Nephron progenitor cell (in vitro differentiated cells): ENCODE data around the gene ENG.

ENCODE experiments used
- DNase-seq: peaks from one replicate; pipeline ENCODE4 v3.0.0; 2021
- H3K27ac Mint-ChIP-seq: 2 replicates; pipeline ENCODE4 v1.8.0; 2021; ENCODE audit warnings: mild to moderate bottlenecking, moderate library complexity, mixed read lengths
- H3K27me3 Mint-ChIP-seq: 2 replicates; pipeline ENCODE4 v1.8.0; 2021; ENCODE audit warnings: mild to moderate bottlenecking, low read depth, mixed read lengths; ENCODE audit not compliant: poor library complexity
- H3K36me3 Mint-ChIP-seq: 2 replicates; pipeline ENCODE4 v1.8.0; 2021; ENCODE audit warnings: low read depth, mixed read lengths
- H3K4me1 Mint-ChIP-seq: 2 replicates; pipeline ENCODE4 v1.8.0; 2021; ENCODE audit warnings: mixed read lengths
- H3K4me3 Mint-ChIP-seq: 2 replicates; pipeline ENCODE4 v1.8.0; 2021; ENCODE audit warnings: mild to moderate bottlenecking, moderate library complexity, mixed read lengths
- H3K9me3 Mint-ChIP-seq: 2 replicates; pipeline ENCODE4 v1.8.0; 2021; ENCODE audit warnings: mild to moderate bottlenecking, moderate library complexity, mixed read lengths
- TF ChIP-seq, protein P1 (sequence below): fragments of 200-600 bp; sonication (generic); IDR thresholded peaks from 2 replicates; pipeline ENCODE4 v1.5.0; 2021; ENCODE audit warnings: antibody characterized with exemption

The ENG gene

DNA sequence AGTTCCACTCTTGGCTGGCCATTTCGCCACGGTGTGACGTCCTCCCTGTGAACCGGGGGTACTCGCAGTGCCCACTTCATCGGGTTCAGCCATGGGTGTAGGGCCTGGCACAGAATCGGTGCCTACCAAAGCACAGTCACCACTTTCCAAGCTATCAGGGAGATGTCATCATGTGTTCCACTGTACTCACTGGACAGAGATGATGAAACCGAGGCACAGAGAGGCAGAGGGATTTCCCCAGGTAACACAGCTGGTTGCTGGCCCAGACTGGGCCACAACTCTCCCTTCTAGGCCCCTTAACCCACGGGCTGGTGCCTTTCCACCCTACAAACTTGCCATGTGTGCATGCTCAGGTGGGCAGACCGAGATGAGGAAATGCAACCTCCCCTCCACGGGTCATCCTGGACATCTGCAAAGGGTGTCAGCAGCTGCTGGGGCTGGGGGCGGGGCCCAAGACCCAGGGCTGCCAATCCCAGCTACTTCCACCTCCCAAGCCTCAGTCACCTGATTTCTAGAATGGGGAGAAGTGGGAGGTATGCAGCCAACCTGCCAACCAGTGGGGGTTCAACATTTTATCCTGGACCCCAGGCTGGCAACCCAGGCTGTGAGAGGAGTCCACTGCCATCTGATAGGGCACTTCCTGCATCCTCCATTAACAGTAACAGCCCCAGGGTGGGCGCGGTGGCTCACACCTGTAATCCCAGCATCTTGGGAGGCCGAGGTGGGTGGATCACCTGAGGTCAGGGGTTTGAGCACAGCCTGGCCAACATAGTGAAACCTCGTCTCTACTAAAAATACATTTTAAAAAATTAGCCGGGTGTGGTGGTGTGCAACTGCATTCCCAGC lies 75.1 kb downstream of the ENG start:
- H3K27ac Mint-ChIP-seq: no peak overlapping the region
- H3K4me1 Mint-ChIP-seq: peaks cover 44% of the 10 kb centered on the region
- TF ChIP-seq, protein P1, sequence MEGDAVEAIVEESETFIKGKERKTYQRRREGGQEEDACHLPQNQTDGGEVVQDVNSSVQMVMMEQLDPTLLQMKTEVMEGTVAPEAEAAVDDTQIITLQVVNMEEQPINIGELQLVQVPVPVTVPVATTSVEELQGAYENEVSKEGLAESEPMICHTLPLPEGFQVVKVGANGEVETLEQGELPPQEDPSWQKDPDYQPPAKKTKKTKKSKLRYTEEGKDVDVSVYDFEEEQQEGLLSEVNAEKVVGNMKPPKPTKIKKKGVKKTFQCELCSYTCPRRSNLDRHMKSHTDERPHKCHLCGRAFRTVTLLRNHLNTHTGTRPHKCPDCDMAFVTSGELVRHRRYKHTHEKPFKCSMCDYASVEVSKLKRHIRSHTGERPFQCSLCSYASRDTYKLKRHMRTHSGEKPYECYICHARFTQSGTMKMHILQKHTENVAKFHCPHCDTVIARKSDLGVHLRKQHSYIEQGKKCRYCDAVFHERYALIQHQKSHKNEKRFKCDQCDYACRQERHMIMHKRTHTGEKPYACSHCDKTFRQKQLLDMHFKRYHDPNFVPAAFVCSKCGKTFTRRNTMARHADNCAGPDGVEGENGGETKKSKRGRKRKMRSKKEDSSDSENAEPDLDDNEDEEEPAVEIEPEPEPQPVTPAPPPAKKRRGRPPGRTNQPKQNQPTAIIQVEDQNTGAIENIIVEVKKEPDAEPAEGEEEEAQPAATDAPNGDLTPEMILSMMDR: no peak
- no peaks in the 10 kb centered on the region for H3K36me3 Mint-ChIP-seq
- DNase-seq: no peak
- no peaks in the 10 kb centered on the region for H3K9me3 Mint-ChIP-seq
- H3K4me3 Mint-ChIP-seq: no peak overlapping the region
- peaks cover 3% of the 10 kb centered on the region for H3K27me3 Mint-ChIP-seq

DNA sequence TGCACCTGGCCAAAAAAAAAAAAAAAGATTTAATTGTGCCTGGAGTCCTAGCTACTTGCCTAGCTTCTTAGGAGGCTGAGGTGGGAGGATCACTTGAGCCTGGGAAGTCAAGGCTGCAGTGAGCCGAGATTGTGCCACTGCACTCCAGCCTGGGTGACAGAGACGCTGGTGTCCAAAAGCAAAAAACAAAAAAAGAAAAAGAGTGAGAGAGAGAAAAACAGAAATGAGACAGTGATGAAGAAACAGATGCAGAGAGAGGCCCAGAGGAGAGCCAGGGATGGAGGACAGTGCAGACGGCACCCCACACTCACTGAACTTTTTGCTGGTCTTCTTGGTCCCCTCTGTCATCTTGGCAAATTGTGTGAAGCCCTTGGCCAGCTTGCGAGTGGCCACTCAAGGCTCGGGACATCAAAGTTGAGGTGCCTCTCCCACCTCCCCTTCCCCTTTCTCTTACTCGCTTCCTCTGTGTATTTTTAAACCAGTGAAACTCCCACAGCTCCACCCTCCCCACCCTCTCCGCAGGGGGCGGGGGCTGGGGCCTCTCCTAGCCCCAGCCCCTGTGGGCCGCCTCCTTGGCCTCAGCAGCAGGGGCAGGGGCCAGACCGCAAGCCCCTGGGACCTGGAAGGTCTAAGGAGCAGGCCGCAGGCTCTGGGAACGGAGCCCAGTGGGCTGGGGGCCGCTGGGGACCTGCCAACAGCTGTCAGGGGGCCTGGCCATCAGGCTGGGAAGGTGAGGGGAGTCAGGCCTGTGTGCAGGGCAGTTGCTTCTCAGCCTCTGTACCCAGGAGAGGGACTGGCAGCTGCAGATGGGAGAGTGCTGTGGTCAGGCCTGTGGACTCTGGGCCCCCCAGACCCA lies 76.0 kb downstream of the ENG start, which contains the start of gene SH2D3C:
TSS of gene SH2D3C (minus strand) at position 387 of the 856 bp plus-strand sequence. CDS start at position 348, 39 bp downstream.
- Mint-ChIP-seq H3K27ac (peak within 1 kb of the TSS; percentile 85), H3K27me3 (peaks cover 3% of the 10 kb centered on the region), H3K9me3 (no peaks in the 10 kb centered on the region), H3K4me1 (peaks cover 35% of the 10 kb centered on the region), H3K36me3 (no peaks in the 10 kb centered on the region), H3K4me3 (peak within 1 kb of the TSS; percentile 3)
- TF ChIP-seq, protein P1: no peak
- peak; percentile 45 for DNase-seq

DNA sequence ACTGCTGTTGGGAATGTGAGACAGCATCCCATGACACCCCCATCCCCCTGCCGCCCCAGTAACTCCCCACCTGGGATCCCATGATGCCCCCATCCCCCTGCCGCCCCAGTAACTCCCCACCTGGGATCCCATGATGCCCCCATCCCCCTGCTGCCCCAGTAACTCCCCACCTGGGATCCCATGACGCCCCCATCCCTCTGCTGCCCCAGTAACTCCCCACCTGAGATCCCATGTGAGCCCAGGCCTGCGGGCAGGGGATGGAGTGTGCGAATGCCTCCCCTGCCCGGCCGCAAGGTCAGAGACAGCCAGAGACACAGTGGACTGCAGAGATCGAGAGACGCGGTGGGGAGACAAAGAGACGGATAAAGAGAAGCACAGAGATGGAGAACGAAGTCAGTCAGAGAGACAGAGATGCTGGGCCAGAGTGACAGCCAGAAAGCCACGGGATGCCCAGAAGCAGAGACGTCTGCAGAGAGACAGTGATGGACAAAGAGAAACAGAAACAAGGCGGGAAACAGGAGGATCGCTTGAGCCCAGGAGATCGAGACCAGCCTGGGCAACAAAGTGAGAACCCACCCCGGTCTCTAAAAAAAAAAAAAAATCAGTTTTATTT lies 77.0 kb downstream of the ENG start:
- TF ChIP-seq, protein P1: no peak
- no peak for DNase-seq
- H3K4me1 Mint-ChIP-seq: peaks cover 34% of the 10 kb centered on the region
- H3K9me3 Mint-ChIP-seq: no peaks in the 10 kb centered on the region
- H3K36me3 Mint-ChIP-seq: no peaks in the 10 kb centered on the region
- H3K27ac Mint-ChIP-seq: peak overlapping the region; percentile 85
- H3K4me3 Mint-ChIP-seq: no peak overlapping the region
- peaks cover 11% of the 10 kb centered on the region for H3K27me3 Mint-ChIP-seq

DNA sequence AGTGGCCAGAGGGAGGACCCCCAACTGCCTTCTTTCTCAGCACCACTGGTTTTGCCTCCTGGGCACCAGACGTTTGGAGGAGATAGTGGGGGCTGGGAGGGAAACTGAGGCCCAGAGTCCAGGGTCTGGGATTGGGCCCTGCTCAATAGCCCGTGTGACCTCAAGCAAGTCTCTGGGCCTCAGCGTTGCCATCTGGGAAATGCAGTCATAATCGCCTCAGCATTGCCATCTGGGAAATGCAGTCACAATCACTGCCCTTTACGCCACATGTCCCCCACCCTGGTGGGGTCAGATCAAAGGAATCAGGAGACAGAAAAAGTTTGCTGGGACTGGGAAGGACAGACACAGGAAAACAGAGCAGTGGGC lies 77.6 kb downstream of the ENG start:
- peaks cover 11% of the 10 kb centered on the region for H3K27me3 Mint-ChIP-seq
- H3K4me3 Mint-ChIP-seq: no peak overlapping the region
- H3K36me3 Mint-ChIP-seq: no peaks in the 10 kb centered on the region
- H3K4me1 Mint-ChIP-seq: peaks cover 33% of the 10 kb centered on the region
- H3K9me3 Mint-ChIP-seq: no peaks in the 10 kb centered on the region
- DNase-seq: no peak
- H3K27ac Mint-ChIP-seq: no peak overlapping the region
- TF ChIP-seq, protein P1: no peak

DNA sequence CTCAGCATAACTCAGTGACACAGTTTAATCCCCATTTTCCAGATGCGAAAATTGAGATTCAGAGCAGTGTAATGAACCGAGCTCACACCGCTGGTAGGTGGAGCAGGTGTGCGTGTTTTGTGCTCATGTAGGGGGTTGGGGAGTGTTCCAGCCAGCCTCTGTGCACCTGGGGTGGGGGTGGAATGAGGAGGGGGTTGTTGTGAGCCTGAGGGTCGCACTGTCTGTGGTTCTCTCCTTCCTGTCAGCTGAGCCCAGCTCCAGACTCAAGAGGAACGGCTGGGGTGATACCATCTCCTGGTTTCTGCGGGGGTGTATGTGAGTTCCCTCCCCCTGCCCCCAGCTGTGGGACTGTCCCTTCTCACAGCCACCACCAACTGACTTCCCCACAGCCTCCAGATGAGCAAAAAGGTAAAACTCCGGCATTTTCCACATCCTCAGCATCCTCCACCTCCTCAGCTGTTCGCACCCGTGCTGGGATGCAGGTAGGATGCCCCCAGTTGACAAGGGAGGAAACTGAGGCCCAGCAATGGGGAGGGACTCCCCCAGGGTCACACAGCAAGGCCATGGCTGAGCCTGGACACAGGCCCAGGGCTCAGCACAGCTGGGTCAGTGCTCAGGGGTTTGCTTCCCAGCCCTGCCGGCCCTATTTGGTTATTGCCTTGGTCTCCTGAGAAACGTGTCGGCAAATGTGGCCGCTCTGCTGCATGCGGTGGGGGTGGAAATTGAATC lies 78.1 kb downstream of the ENG start:
- TF ChIP-seq, protein P1: no peak
- Mint-ChIP-seq H3K27me3 (peaks cover 11% of the 10 kb centered on the region), H3K4me3 (no peak overlapping the region), H3K27ac (no peak overlapping the region), H3K36me3 (no peaks in the 10 kb centered on the region), H3K4me1 (peaks cover 29% of the 10 kb centered on the region), H3K9me3 (no peaks in the 10 kb centered on the region)
- DNase-seq: peak; percentile 62
